ENCODE measurements around the gene PRSS21.

Gene PRSS21

DNA sequence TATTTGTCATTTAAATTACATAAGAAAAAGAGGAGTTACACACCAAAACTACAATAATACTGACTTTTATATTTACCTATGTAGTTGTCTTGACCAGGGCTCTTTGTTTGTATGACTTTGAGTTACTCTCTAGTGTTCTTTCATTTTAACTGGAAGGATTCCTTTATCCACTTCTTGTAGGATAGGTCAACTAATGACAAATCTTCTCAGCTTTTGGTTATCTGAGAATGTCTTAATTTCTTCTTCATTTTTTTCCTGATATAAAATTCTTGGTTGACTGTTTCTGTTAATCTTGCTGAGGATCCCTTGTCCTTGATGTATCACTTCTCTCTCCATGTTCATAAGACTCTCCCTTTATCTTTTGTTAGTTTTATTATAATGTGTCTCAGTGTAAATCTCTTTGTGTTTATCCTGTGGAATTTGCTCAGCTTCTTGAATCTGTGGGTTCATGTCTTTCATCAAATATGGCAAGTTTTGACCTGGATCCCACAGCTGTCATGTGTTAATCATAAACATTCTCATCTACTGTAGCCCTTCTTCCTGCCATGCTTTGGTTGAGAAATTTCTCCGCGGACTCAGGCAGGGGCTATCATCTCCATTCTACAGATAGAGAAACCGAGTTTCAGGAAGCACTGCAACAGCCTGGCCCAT is 13.4 kb upstream of the PRSS21 start:
- DNase-seq, result no peak

GRCh38 chr16:2804728-2805127 is 12.3 kb upstream of the PRSS21 start:
- no peak for DNase-seq

DNA sequence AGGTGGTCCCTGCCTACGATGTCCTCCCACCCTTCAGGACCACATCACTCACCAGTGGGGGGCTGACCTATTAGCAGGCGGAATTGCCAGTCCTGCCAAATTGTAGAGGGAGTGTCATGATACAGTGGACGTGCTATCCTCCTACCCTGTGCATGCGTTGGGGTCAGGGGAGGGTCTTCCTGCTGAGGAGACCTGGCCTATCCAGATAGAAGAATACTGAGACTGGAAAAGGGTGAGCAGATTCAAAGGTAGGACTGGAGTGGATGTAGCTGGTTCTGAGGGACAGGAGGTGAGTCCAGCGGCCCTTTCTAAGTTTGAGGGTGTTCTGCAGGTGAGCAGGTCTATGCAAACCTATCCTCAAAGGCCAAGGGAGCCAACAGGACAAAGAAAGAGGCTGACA is 10.8 kb upstream of the PRSS21 start:
- no peak for DNase-seq

GRCh38 chr16:2808181-2808580 is 8.9 kb upstream of the PRSS21 start:
- no peak for DNase-seq

- no peak for DNase-seq
These were observed 7.8 kb upstream of the PRSS21 start for GRCh38 chr16:2809149-2809760.

GRCh38 chr16:2810651-2811050 is 6.4 kb upstream of the PRSS21 start:
- no peak for DNase-seq

- DNase-seq, result no peak
These were observed 5.2 kb upstream of the PRSS21 start for GRCh38 chr16:2811703-2812471.

DNA sequence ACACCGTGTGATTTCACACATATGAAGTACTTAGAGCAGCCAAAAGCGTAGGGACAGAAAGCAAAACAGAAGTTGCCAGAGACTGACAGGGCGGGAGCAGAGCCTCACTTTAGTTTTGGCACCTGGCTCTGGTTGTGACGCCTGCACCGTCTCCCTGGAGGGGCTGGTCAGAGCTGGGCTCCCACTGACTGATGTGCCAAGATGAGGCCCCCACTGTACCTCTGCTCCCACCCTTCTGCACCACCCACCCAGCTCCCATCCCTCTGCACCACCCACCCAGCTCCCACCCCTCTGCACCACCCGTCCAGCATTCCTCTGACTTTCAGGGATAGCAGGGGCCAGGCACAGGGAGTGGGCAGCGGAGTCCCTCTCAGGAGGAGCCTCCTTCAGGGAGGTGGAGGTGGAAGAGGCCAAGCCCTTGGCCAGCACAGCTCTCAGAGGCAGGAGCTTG is 3.2 kb upstream of the PRSS21 start:
- DNase-seq, result no peak

DNA sequence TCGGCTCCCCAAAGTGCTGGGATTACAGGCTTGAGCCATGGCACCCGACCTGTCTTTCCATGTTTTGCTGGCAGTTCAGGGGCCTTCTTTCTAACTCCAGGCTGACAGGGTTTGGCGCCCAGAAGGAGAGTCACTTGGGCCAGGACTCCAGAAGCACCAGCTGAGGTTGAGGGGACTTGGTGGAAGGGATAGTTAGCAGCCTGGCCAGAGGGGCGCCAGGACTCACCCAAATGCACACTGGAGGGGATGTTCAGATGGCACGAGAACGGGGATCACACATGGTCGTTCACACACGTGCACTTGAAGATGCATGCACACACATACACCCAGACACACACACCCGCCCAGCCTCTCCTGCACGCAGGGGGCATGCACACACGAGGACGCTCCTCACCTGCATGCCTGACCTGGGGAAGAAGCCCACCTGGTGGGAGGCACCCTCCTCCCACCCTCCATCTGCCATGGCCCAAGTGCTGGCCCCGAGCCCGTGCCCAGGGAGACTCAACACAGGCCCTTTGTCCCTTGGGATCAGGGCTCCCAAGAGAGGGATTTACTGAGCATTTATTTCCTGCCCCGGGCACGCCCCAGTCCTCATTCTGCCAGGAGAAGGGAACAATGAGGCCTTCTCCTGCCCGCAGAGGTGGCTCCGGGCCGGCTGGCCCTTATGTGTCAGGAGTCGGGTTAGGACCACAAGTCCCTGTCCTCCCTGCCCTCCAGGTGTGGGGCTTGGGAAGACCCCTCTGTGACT is 2.3 kb upstream of the PRSS21 start:
- DNase-seq, result no peak

DNA sequence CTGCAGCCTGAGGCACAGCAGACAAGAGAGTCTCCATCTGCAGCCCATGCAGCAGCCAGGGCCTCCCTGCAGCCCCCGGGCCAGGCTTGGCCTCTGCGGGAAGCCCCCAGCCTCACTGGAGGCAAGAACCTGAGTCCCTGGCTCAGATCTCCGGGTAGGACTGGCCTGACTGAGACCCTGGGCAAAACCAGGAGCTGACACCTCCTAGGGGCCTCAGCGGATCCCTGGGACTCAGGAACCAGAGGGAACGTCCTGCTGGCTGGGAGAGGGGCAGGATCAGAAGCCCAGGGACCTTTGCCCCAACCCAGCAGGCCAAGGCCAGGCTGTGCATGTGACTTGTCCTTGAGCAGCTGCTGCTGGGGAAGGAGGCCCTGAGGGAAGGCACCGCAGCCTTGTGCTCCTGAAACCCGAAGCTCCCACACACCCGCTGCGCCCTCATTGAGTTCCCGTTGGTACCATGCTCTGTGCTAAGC is 1.7 kb upstream of the PRSS21 start:
- DNase-seq, result no peak

DNA sequence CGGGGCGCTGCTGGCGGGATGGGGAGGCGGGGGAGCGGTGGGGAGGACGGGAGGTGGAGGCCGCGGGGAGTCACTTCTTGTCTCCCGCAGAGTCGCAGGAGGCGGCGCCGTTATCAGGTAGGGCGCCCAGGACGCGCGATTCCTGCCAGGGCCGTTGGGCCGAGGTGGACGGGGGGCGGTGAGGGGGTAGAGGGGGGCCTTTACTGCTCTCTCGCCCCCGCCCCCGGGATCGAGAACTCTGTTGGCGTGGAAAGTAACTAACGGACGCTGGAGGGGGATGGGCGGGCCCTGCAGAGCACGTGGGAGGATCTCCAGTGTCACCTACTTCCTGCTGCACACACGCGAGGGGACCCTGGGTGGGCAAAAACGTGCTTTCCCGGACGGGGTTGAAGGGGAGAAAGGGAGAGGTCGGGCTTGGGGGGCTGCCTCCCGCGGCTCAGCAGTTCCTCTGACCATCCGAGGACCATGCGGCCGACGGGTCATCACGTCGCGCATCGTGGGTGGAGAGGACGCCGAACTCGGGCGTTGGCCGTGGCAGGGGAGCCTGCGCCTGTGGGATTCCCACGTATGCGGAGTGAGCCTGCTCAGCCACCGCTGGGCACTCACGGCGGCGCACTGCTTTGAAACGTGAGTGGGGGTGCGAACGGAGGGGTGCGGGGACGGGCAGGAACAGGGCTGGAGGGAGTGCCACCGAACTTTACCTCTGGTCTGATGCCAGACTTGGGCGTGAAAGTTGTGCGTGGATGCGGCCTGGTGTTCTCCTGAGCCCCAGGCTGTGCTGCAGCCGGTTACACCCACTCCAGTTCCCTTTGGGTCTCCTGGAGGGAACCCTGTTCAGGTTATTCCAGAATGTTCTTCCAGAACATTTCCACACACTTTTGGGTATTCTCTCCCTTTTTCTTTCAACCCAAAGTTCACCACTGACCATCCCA is 569 bp downstream of the PRSS21 start:
- no peak for DNase-seq

GRCh38 chr16:2818272-2818876 is 1.3 kb downstream of the PRSS21 start:
- DNase-seq, result no peak

DNA sequence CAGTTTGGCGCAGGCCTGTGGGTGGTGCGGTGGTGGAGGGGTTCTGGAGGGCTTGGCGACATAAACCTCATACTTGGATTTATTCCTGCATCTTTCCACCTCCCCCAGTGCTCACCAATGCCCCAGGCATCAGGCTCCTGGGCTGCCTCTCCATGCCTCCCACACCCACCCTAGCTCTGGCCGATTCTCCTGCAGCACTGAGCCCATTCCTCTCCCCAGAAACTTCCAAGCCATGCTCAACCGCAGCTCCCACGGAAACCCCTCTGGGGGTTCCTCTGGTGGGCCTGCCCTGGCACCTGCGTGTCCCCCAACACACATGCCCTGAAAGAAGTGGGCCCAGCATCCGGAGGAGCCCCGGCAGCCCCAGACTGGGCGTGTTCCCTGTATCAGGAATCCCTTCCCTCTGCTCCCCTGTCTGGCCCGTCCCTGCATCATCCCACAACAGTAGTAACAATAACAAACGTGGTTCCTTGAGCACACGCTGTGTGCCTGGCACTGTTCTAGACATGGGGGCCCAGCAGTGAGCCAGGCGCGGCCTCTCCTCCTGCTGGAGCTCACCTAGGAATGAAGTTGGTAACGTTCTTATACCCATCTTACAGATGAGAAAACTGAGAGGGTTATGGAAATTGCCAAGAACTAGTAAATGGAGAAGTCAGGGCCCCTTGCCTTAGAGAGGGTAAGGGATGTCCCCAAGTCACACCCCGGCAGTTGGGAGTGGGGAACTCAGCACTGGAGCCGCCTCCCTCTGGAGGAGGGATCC is 2.3 kb downstream of the PRSS21 start:
- no peak for DNase-seq

DNA sequence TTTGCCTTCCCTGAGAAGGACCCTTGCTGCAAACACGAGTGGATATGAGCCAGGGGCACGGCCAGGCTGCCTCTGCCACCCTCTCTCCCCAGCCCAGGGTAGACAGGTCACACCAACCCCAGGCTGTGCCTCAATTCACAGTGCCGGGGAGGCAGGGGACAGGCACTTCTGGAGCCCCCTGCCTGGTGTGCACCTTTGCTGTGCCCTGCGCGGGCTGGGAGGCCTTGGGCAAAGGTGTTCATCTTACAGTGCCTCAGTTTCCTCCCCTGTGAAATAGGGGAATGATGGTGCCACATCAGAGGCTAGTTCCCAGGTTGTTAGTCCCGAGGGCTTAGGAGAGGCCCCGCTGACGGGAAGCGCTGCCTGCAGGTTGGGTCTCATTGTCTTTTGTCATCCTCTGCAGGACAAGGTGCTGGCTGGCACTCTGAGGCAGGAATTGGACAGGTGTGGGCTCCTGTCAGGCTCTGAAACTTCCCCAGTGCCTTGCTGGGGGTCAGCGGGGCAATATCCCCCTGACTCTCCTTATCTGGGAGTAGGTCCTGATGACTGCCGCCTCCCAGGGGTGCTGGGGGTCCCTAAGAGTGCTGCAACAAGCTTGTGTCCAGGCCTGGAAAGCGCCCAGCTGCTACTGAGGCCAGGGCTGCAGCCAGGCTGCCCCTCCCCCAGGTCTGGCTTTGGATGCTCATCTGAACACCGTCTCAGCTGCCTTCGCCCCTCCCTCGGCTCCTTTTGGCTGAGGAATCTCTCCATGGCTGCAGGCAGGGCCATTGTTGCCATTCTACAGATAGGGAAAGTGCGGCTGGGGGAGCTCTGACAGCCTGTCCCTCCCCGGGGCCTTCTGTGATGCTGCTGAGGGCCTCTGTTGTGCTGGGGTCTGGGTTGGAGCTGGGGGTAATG is 3.1 kb downstream of the PRSS21 start:
- no peak for DNase-seq

- no peak for DNase-seq
These were observed 3.9 kb downstream of the PRSS21 start for GRCh38 chr16:2820836-2821486.

DNA sequence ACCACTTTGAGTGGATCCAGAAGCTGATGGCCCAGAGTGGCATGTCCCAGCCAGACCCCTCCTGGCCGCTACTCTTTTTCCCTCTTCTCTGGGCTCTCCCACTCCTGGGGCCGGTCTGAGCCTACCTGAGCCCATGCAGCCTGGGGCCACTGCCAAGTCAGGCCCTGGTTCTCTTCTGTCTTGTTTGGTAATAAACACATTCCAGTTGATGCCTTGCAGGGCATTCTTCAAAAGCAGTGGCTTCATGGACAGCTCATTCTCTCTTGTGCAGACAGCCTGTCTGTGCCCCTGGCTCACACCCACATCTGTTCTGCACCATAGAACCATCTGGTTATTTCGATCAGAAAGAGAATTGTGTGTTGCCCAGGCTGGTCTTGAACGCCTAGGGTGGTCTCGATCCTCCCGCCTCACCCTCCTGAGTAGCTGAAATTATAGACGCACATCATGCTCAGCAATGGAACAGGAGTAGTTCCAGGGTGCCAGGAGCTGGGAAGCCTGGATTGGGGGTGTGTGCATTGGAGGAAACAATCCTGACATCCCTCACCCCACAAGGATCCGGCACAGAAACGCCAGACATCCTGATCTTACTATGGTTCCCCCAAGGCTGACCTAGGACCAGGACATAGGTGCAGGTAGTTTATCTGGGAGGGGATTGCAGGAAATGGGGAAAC is 4.6 kb downstream of the PRSS21 start:
- DNase-seq, result no peak

GRCh38 chr16:2822158-2822495 is 5.1 kb downstream of the PRSS21 start:
- DNase-seq, result no peak

All from amygdala (tissue), 56 donors.